Mesenchymal stem cell (in vitro differentiated cells and primary cell): ENCODE data around the gene VAMP1.

Experiments
- DNase-seq: peaks from one replicate; pipeline ENCODE4 v3.0.0-alpha.2; 2013
- H2AFZ ChIP-seq: one replicate; pipeline ENCODE4 v1.6.1; 2013; ENCODE audit warnings: low read depth, mild to moderate bottlenecking, control low read depth, inconsistent platforms, low read length, moderate library complexity
- H2AK5ac ChIP-seq: 2 replicates; pipeline ENCODE4 v1.6.1; 2013; ENCODE audit warnings: low read length, moderate library complexity, mild to moderate bottlenecking, inconsistent platforms; ENCODE audit not compliant: severe bottlenecking
- H2BK120ac ChIP-seq: one replicate; pipeline ENCODE4 v1.6.1; 2013; ENCODE audit warnings: low read depth, mild to moderate bottlenecking, inconsistent platforms, low read length, moderate library complexity
- H2BK12ac ChIP-seq, 2 experiments: one replicate each; pipeline ENCODE4 v1.6.1; 2013; ENCODE audit warnings: inconsistent platforms in 2 of 2, low read length in 2 of 2, mild to moderate bottlenecking in 2 of 2, moderate library complexity in 2 of 2, control low read depth in 1 of 2
- H2BK15ac ChIP-seq: one replicate; pipeline ENCODE4 v1.6.1; 2013; ENCODE audit warnings: mild to moderate bottlenecking, low read depth, inconsistent platforms; ENCODE audit not compliant: poor library complexity, severe bottlenecking
- H2BK5ac ChIP-seq: 2 replicates; pipeline ENCODE4 v1.6.1; 2013; ENCODE audit warnings: low read depth, mild to moderate bottlenecking, low read length, control low read depth, inconsistent platforms; ENCODE audit not compliant: poor library complexity, severe bottlenecking
- H3K14ac ChIP-seq, 2 experiments: one replicate each; pipeline ENCODE4 v1.6.1; 2013; ENCODE audit warnings: inconsistent platforms in 2 of 2, low read length in 2 of 2, control low read depth in 1 of 2, mild to moderate bottlenecking in 1 of 2, moderate library complexity in 1 of 2
- H3K18ac ChIP-seq, 2 experiments: one replicate each; pipeline ENCODE4 v1.6.1; 2013; ENCODE audit warnings: inconsistent platforms in 2 of 2, low read length in 2 of 2, control low read depth in 1 of 2, low read depth in 1 of 2, mild to moderate bottlenecking in 1 of 2
- H3K23ac ChIP-seq, 2 experiments: one replicate each; pipeline ENCODE4 v1.6.1; 2013; ENCODE audit warnings: inconsistent platforms in 2 of 2, low read length in 2 of 2, mild to moderate bottlenecking in 2 of 2, moderate library complexity in 2 of 2, control low read depth in 1 of 2
- H3K27ac ChIP-seq: 2 replicates; pipeline ENCODE4 v1.5.1; 2013; ENCODE audit warnings: mild to moderate bottlenecking, moderate library complexity, low read length, control low read depth, inconsistent platforms; ENCODE audit not compliant: poor library complexity, severe bottlenecking
- H3K27me3 ChIP-seq, 2 experiments: 2 replicates each; pipeline versions ENCODE4 v1.6.1 to v1.7.0; 2013; ENCODE audit warnings: low read length in 2 of 2, mild to moderate bottlenecking in 2 of 2, moderate library complexity in 2 of 2, control low read depth in 1 of 2, inconsistent platforms in 1 of 2; ENCODE audit not compliant: control insufficient read depth in 1 of 2, insufficient read depth in 1 of 2
- H3K36me3 ChIP-seq, 2 experiments: 2 replicates each; pipeline versions ENCODE4 v1.6.1 to v1.7.0; 2013; ENCODE audit warnings: low read length in 2 of 2, control low read depth in 1 of 2, inconsistent platforms in 1 of 2, low read depth in 1 of 2, mild to moderate bottlenecking in 1 of 2; ENCODE audit not compliant: insufficient read depth in 2 of 2, control insufficient read depth in 1 of 2
- H3K4ac ChIP-seq, 2 experiments: one replicate each; pipeline ENCODE4 v1.6.1; 2013; ENCODE audit warnings: inconsistent platforms in 2 of 2, low read length in 2 of 2, mild to moderate bottlenecking in 2 of 2, moderate library complexity in 2 of 2, control low read depth in 1 of 2, low read depth in 1 of 2
- H3K4me1 ChIP-seq: 2 replicates; pipeline ENCODE4 v1.6.1; 2013; ENCODE audit warnings: low read depth, low read length, control low read depth; ENCODE audit not compliant: control insufficient read depth, insufficient read depth
- H3K4me2 ChIP-seq: 2 replicates; pipeline ENCODE4 v1.6.1; 2013; ENCODE audit warnings: low read length, mild to moderate bottlenecking, inconsistent platforms; ENCODE audit not compliant: poor library complexity, severe bottlenecking
- H3K4me3 ChIP-seq, 2 experiments: 2 replicates each; pipeline versions ENCODE4 v1.5.1 to v1.7.0; 2013; ENCODE audit warnings: low read length in 2 of 2, mild to moderate bottlenecking in 2 of 2, control low read depth in 1 of 2, low read depth in 1 of 2; ENCODE audit not compliant: insufficient read depth in 1 of 2
- H3K79me1 ChIP-seq: replicated peaks from 2 replicates; pipeline ENCODE4 v1.6.1; 2013; ENCODE audit warnings: mild to moderate bottlenecking, control low read depth, low read length, inconsistent platforms; ENCODE audit not compliant: poor library complexity, severe bottlenecking
- H3K9ac ChIP-seq: 2 replicates; pipeline ENCODE4 v1.7.0; 2013; ENCODE audit warnings: mild to moderate bottlenecking, low read length, moderate library complexity
- H3K9me3 ChIP-seq: 2 replicates; pipeline ENCODE4 v1.7.0; 2013; ENCODE audit warnings: mild to moderate bottlenecking, low read length; ENCODE audit not compliant: control insufficient read depth
- H4K8ac ChIP-seq: one replicate; pipeline ENCODE4 v1.6.1; 2013; ENCODE audit warnings: inconsistent platforms, mild to moderate bottlenecking, low read length, moderate library complexity
- H4K91ac ChIP-seq: one replicate; pipeline ENCODE4 v1.6.1; 2013; ENCODE audit warnings: mild to moderate bottlenecking, low read length, inconsistent platforms
- WGBS: methylation state at CpG from one replicate; pipeline ENCODE4 v1.1.7; 2013; ENCODE audit warnings: mixed read lengths; 5-methylcytosine and 5-hydroxymethylcytosine counted together

VAMP1 gene

DNA sequence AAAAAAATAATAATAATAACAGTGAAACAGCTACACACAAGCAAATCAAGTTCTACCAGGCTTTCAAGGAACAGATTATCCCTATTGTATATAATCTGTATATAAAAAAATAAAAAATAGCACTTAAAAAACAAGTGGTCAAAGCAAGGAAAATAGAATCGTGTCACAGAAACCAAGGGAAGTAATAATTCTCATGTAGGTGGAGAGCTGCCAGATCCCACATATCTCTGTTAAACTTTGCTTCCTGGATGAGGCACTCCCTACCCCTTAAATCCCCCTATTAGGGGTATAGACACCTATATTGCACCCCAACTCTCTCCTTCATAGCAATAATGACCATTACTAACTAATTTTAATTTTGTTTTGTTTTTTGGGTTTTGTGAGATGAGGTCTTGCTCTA, 30.1 kb downstream of the VAMP1 start:
- Histone ChIP-seq H2BK120ac (no peak overlapping the region), H3K18ac (no peak overlapping the region), H2AK5ac (no peak overlapping the region), H3K4ac (no peak overlapping the region), H3K9me3 (no peaks in the 10 kb centered on the region), H4K91ac (no peak overlapping the region), H3K36me3 (peaks cover 12 to 25% of the 10 kb centered on the region in 2 experiments), H3K27ac (no peak overlapping the region), H3K79me1 (no peaks in the 10 kb centered on the region), H2BK12ac (no peak overlapping the region), H2BK5ac (no peak overlapping the region), H3K4me3 (no peak overlapping the region), H3K14ac (no peak overlapping the region), H3K23ac (no peak overlapping the region), H3K9ac (no peak overlapping the region), H3K4me2 (no peak overlapping the region), H3K4me1 (peaks cover 1% of the 10 kb centered on the region), H2BK15ac (no peak overlapping the region), H2AFZ (no peak overlapping the region), H4K8ac (no peak overlapping the region), H3K27me3 (no peaks in the 10 kb centered on the region)
- 79% methylated on average over 1 of the region's 1 CpG for WGBS
- DNase-seq: no peak

GRCh38 chr12:6438345-6438744, 32.1 kb downstream of the VAMP1 start:
- Histone ChIP-seq H4K8ac (no peak overlapping the region), H2BK12ac (no peak overlapping the region), H2BK5ac (no peak overlapping the region), H3K9me3 (no peaks in the 10 kb centered on the region), H3K36me3 (peaks cover 3 to 10% of the 10 kb centered on the region in 2 experiments), H3K27ac (no peak overlapping the region), H3K23ac (no peak overlapping the region), H2AK5ac (no peak overlapping the region), H3K18ac (no peak overlapping the region), H3K27me3 (no peaks in the 10 kb centered on the region), H3K4ac (no peak overlapping the region), H3K4me1 (peaks cover 1% of the 10 kb centered on the region), H2BK120ac (no peak overlapping the region), H3K4me2 (no peak overlapping the region), H2BK15ac (no peak overlapping the region), H2AFZ (no peak overlapping the region), H3K9ac (no peak overlapping the region), H3K4me3 (no peak overlapping the region), H3K14ac (no peak overlapping the region), H4K91ac (no peak overlapping the region), H3K79me1 (no peaks in the 10 kb centered on the region)
- 96% methylated on average over 11 of the region's 12 CpGs for WGBS
- DNase-seq: no peak

DNA sequence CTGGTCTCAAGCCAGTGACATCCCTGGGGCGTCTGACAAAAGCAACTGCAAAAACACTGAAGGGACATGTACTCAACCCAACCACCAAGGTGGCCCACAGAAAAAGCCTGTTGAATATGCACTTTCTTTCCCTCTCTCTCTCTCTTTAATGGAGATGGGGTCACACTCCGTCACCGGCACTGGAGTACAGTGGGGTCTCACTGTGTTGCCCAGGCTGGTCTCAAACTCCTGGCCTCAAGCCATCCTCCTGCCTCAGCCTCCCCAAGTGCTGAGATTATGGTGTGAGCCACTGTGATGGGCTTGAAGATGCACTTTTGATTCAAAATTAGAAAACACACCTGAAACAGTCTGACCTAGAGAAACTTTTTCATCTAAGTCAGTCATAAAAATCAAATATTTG, 32.9 kb downstream of the VAMP1 start:
- Histone ChIP-seq H4K91ac (no peak overlapping the region), H2BK12ac (no peak overlapping the region), H3K9ac (no peak overlapping the region), H3K36me3 (peaks cover 0 to 9% of the 10 kb centered on the region in 2 experiments), H3K27me3 (no peaks in the 10 kb centered on the region), H3K9me3 (no peaks in the 10 kb centered on the region), H3K27ac (no peak overlapping the region), H3K4me3 (no peak overlapping the region), H2AFZ (no peak overlapping the region), H3K14ac (no peak overlapping the region), H3K23ac (no peak overlapping the region), H3K18ac (no peak overlapping the region), H2BK5ac (no peak overlapping the region), H4K8ac (no peak overlapping the region), H3K79me1 (no peaks in the 10 kb centered on the region), H3K4ac (no peak overlapping the region), H2BK120ac (no peak overlapping the region), H2BK15ac (no peak overlapping the region), H2AK5ac (no peak overlapping the region), H3K4me2 (no peak overlapping the region), H3K4me1 (peaks cover 1% of the 10 kb centered on the region)
- no peak for DNase-seq
- 97% methylated on average over 3 of the region's 3 CpGs for WGBS

- no peak for DNase-seq
- H3K4me2 ChIP-seq: no peak overlapping the region
- no peak overlapping the region for H2BK12ac ChIP-seq
- H4K8ac ChIP-seq: no peak overlapping the region
- H3K27ac ChIP-seq: no peak overlapping the region
- no peak overlapping the region for H2AK5ac ChIP-seq
- no peak overlapping the region for H4K91ac ChIP-seq
- no peak overlapping the region for H3K18ac ChIP-seq
- no peak overlapping the region for H2BK120ac ChIP-seq
- H2BK5ac ChIP-seq: no peak overlapping the region
- peaks cover 0 to 4% of the 10 kb centered on the region in 2 experiments for H3K36me3 ChIP-seq
- H3K4me1 ChIP-seq: peaks cover 1% of the 10 kb centered on the region
- H3K79me1 ChIP-seq: no peaks in the 10 kb centered on the region
- no peak overlapping the region for H3K9ac ChIP-seq
- no peak overlapping the region for H3K4me3 ChIP-seq
- H3K27me3 ChIP-seq: no peaks in the 10 kb centered on the region
- H3K9me3 ChIP-seq: no peaks in the 10 kb centered on the region
- H3K23ac ChIP-seq: no peak overlapping the region
- H2AFZ ChIP-seq: no peak overlapping the region
- no peak overlapping the region for H3K4ac ChIP-seq
- H2BK15ac ChIP-seq: no peak overlapping the region
- H3K14ac ChIP-seq: no peak overlapping the region
- 91% methylated on average over 12 of the region's 13 CpGs for WGBS
Measured at GRCh38 chr12:6435961-6436715, 34.3 kb downstream of the VAMP1 start.
